ENCODE data around the gene OR10H4. TPM values are rescaled to one million over a fixed set of nuclear protein-coding genes. Genes with fewer than 3 reads are reported as not detected.

Gene OR10H4
- total RNA-seq, 1 experiment from 2014 or later: not detected

- TF ChIP-seq TCF7L2 (IDR thresholded peaks at IDR 0.05; ENCODE audit: low read depth, low read length) (no peak), POLR2AphosphoS5 (IDR thresholded peaks at IDR 0.05; ENCODE audit: low read depth, low read length) (no peak), REST (IDR thresholded peaks at IDR 0.05; ENCODE audit: insufficient read depth in 1 of 2, low read depth in 2 of 2, low read length in 1 of 2) (peak; percentile 84 to 85)
- TF ChIP-seq, protein P1, sequence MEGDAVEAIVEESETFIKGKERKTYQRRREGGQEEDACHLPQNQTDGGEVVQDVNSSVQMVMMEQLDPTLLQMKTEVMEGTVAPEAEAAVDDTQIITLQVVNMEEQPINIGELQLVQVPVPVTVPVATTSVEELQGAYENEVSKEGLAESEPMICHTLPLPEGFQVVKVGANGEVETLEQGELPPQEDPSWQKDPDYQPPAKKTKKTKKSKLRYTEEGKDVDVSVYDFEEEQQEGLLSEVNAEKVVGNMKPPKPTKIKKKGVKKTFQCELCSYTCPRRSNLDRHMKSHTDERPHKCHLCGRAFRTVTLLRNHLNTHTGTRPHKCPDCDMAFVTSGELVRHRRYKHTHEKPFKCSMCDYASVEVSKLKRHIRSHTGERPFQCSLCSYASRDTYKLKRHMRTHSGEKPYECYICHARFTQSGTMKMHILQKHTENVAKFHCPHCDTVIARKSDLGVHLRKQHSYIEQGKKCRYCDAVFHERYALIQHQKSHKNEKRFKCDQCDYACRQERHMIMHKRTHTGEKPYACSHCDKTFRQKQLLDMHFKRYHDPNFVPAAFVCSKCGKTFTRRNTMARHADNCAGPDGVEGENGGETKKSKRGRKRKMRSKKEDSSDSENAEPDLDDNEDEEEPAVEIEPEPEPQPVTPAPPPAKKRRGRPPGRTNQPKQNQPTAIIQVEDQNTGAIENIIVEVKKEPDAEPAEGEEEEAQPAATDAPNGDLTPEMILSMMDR (IDR thresholded peaks at IDR 0.05): no peak
- H3K4me1 ChIP-seq (ENCODE audit: control insufficient read depth, insufficient read depth, low read length): no peaks in the 10 kb centered on the region
- no peak for DNase-seq (ENCODE audit: low read depth, low spot score)
- no peaks in the 10 kb centered on the region for H3K9me3 ChIP-seq (ENCODE audit: control insufficient read depth, insufficient read depth, low read depth, low read length)
- CTCF ChIA-PET: no interaction called here
- no peak overlapping the region for H3K27ac ChIP-seq (ENCODE audit: low read length)
- in situ Hi-C loops (cut with HindIII; ENCODE audit: low pct_unique_long_range_greater_than_20kb, low sequenced_read_pairs) (no loop called here), intact Hi-C loops (cut with micrococcal nuclease; ENCODE audit: unreplicated experiment) (no loop called here)
- POLR2A ChIA-PET: no interaction called here
- BruUV-seq (replicated peaks): no TSS peak
- H3K36me3 ChIP-seq (ENCODE audit: control insufficient read depth, insufficient read depth, low read length): no peaks in the 10 kb centered on the region
- H3K4me3 ChIP-seq (ENCODE audit: low read depth in 2 of 2, low read length in 2 of 2): no peak overlapping the region
- ATAC-seq: no peak
- no peaks in the 10 kb centered on the region; the same call in 1 of the 2 replicates for H3K27me3 ChIP-seq (ENCODE audit: control insufficient read depth, insufficient read depth, low read length)
These were observed 13.5 kb downstream of the OR10H4 start for GRCh38 chr19:15962319-15962718.

- no peaks in the 10 kb centered on the region for H3K9me3 ChIP-seq (ENCODE audit: control insufficient read depth, insufficient read depth, low read depth, low read length)
- H3K27ac ChIP-seq (ENCODE audit: low read length): no peak overlapping the region
- no peaks in the 10 kb centered on the region; the same call in 1 of the 2 replicates for H3K27me3 ChIP-seq (ENCODE audit: control insufficient read depth, insufficient read depth, low read length)
- DNase-seq (ENCODE audit: low read depth, low spot score): no peak
- H3K4me1 ChIP-seq (ENCODE audit: control insufficient read depth, insufficient read depth, low read length): no peaks in the 10 kb centered on the region
- TF ChIP-seq POLR2AphosphoS5 (IDR thresholded peaks at IDR 0.05; ENCODE audit: low read depth, low read length) (no peak), TCF7L2 (IDR thresholded peaks at IDR 0.05; ENCODE audit: low read depth, low read length) (no peak), SIN3A (IDR thresholded peaks at IDR 0.05; ENCODE audit: borderline replicate concordance, insufficient read depth, low read depth, low read length) (no peak), REST (IDR thresholded peaks at IDR 0.05; ENCODE audit: insufficient read depth in 1 of 2, low read depth in 2 of 2, low read length in 1 of 2) (no peak)
- TF ChIP-seq, protein P1 (IDR thresholded peaks at IDR 0.05): no peak
- no peak for ATAC-seq
- intact Hi-C loops (cut with micrococcal nuclease; ENCODE audit: unreplicated experiment): no loop called here
- no peak overlapping the region for H3K4me3 ChIP-seq (ENCODE audit: low read depth in 2 of 2, low read length in 2 of 2)
- CTCF ChIA-PET: no interaction called here
- no TSS peak for BruUV-seq (replicated peaks)
- POLR2A ChIA-PET: no interaction called here
- in situ Hi-C loops (cut with HindIII; ENCODE audit: low pct_unique_long_range_greater_than_20kb, low sequenced_read_pairs): no loop called here
- H3K36me3 ChIP-seq (ENCODE audit: control insufficient read depth, insufficient read depth, low read length): no peaks in the 10 kb centered on the region
These were observed 15.4 kb downstream of the OR10H4 start for GRCh38 chr19:15964231-15964630.
